Measurements from ENCODE around the gene PCSK7. TPM values are rescaled to one million over a fixed set of nuclear protein-coding genes. Genes with fewer than 3 reads are reported as not detected.
"Not testable (repeated sequence)": the region's sequence is repeated elsewhere in the genome, so short reads cannot be mapped to it uniquely, and the experiment has no call there.

PCSK7 gene
- total RNA-seq (100 to 1,000 TPM; 277 to 296 TPM), polyA plus RNA-seq (10 to 100 TPM; 32.6 to 60.6 (median 47.8) TPM), total RNA-seq (193 to 395 (median 255) reads per million in 6 experiments)

- no peak for ATAC-seq
- DNase-seq = no peak
- POLR2A ChIA-PET = interaction anchor here (0.6 to 7.5 kb wide), 8 partner anchors 11 to 1205 kb away, joined by 3 to 70 read pairs (median 6); partner anchors contain the start of genes BUD13, CEP164, KMT2A and PAFAH1B2
- Mint-ChIP-seq H3K4me1 (peaks cover 29 to 68% (median 52%) of the 10 kb centered on the region in 4 donors), H3K4me3 (peak within 1 kb of the TSS; percentile 95 to 100 (median 98)), H3K27me3 (no peaks in the 10 kb centered on the region), H3K27ac (peak within 1 kb of the TSS; percentile 93 to 100 (median 99)), H3K9me3 (no peaks in the 10 kb centered on the region), H3K36me3 (peaks cover 0 to 43% (median 16%) of the 10 kb centered on the region in 3 donors)
Observed at GRCh38 chr11:117231842-117232091, at the start of gene PCSK7. TSS of gene PCSK7 (minus strand) at chr11:117232073. CDS start at chr11:117229844, 2,229 bp downstream.

GRCh38 chr11:117281159-117281558 lies 49.3 kb upstream of the PCSK7 start:
- H3K27ac Mint-ChIP-seq = peak overlapping the region in 2 of 10 donors; percentile 15 to 19

GRCh38 chr11:117279711-117280376 lies 48.0 kb upstream of the PCSK7 start:
- peak overlapping the region in 2 of 10 donors; percentile 46 to 70 for H3K4me3 Mint-ChIP-seq
- ATAC-seq (no peak), DNase-seq (no peak)
- no peaks in the 10 kb centered on the region for H3K9me3 Mint-ChIP-seq
- peaks cover 14 to 67% (median 21%) of the 10 kb centered on the region in 3 donors for H3K36me3 Mint-ChIP-seq
- H3K27ac Mint-ChIP-seq = peak overlapping the region in 6 of 10 donors; percentile 19 to 96 (median 51)
- H3K4me1 Mint-ChIP-seq = peaks cover 0 to 17% (median 3%) of the 10 kb centered on the region in 4 donors
- H3K27me3 Mint-ChIP-seq = no peaks in the 10 kb centered on the region
- POLR2A ChIA-PET = no interaction called here

More at GRCh38 chr11:117281159-117281558, 49.3 kb upstream of the PCSK7 start:
- POLR2A ChIA-PET = no interaction called here
- DNase-seq (no peak), ATAC-seq (no peak)
- Mint-ChIP-seq H3K4me1 (peaks cover 0 to 7% (median 3%) of the 10 kb centered on the region in 4 donors), H3K4me3 (peak overlapping the region in 1 of 10 donors; percentile 18), H3K9me3 (no peaks in the 10 kb centered on the region), H3K27me3 (no peaks in the 10 kb centered on the region), H3K36me3 (peaks cover 14 to 68% (median 25%) of the 10 kb centered on the region in 3 donors)

GRCh38 chr11:117278347-117278746 lies 46.5 kb upstream of the PCSK7 start:
- H3K4me3 Mint-ChIP-seq = no peak overlapping the region
- H3K4me1 Mint-ChIP-seq = peaks cover 0 to 20% (median 3%) of the 10 kb centered on the region in 4 donors
- POLR2A ChIA-PET = no interaction called here
- no peaks in the 10 kb centered on the region for H3K27me3 Mint-ChIP-seq
- peaks cover 0 to 3% (median 0%) of the 10 kb centered on the region in 9 donors for H3K9me3 Mint-ChIP-seq
- no peak for ATAC-seq
- peak overlapping the region in 1 of 10 donors; percentile 43 for H3K27ac Mint-ChIP-seq
- DNase-seq = no peak
- peaks cover 14 to 62% (median 25%) of the 10 kb centered on the region in 3 donors for H3K36me3 Mint-ChIP-seq

GRCh38 chr11:117273550-117274289 lies 41.8 kb upstream of the PCSK7 start:
- H3K4me1 Mint-ChIP-seq = peaks cover 0 to 14% (median 2%) of the 10 kb centered on the region in 4 donors
- no peaks in the 10 kb centered on the region for H3K27me3 Mint-ChIP-seq
- H3K4me3 Mint-ChIP-seq = no peak overlapping the region
- peaks cover 0 to 43% (median 32%) of the 10 kb centered on the region in 3 donors for H3K36me3 Mint-ChIP-seq
- ATAC-seq (no peak), DNase-seq (no peak)
- H3K9me3 Mint-ChIP-seq = peaks cover 0 to 5% (median 0%) of the 10 kb centered on the region in 9 donors
- H3K27ac Mint-ChIP-seq = peak overlapping the region in 1 of 10 donors; percentile 17
- POLR2A ChIA-PET = no interaction called here

- H3K27me3 Mint-ChIP-seq, ATAC-seq, POLR2A ChIA-PET, H3K4me3 Mint-ChIP-seq, DNase-seq, H3K27ac Mint-ChIP-seq, H3K9me3 Mint-ChIP-seq: not testable (repeated sequence)
- Mint-ChIP-seq H3K36me3 (peaks cover 0 to 56% (median 34%) of the 10 kb centered on the region in 3 donors), H3K4me1 (peaks cover 0 to 14% (median under 1%) of the 10 kb centered on the region in 4 donors)
Observed at GRCh38 chr11:117272175-117272574, 40.3 kb upstream of the PCSK7 start.

GRCh38 chr11:117271208-117271607 lies 39.3 kb upstream of the PCSK7 start:
- peaks cover 0 to 14% (median under 1%) of the 10 kb centered on the region in 4 donors for H3K4me1 Mint-ChIP-seq
- ATAC-seq (no peak), DNase-seq (no peak)
- POLR2A ChIA-PET = no interaction called here
- H3K27me3 Mint-ChIP-seq = no peaks in the 10 kb centered on the region
- H3K36me3 Mint-ChIP-seq = peaks cover 0 to 66% (median 34%) of the 10 kb centered on the region in 3 donors
- peak overlapping the region in 1 of 10 donors; percentile 59 for H3K27ac Mint-ChIP-seq
- H3K4me3 Mint-ChIP-seq = no peak overlapping the region
- H3K9me3 Mint-ChIP-seq = peaks cover 0 to 5% (median 0%) of the 10 kb centered on the region in 9 donors

- Mint-ChIP-seq H3K4me1 (peaks cover 0 to 5% (median under 1%) of the 10 kb centered on the region in 4 donors), H3K36me3 (peaks cover 0 to 59% (median 35%) of the 10 kb centered on the region in 3 donors), H3K27ac (no peak overlapping the region), H3K27me3 (no peaks in the 10 kb centered on the region), H3K4me3 (no peak overlapping the region), H3K9me3 (peaks cover 0 to 5% (median 0%) of the 10 kb centered on the region in 9 donors)
- POLR2A ChIA-PET = no interaction called here
- ATAC-seq (no peak), DNase-seq (no peak)
Observed at GRCh38 chr11:117269856-117270255, 38.0 kb upstream of the PCSK7 start.

GRCh38 chr11:117265745-117266144 lies 33.9 kb upstream of the PCSK7 start:
- Mint-ChIP-seq H3K4me3 (no peak overlapping the region), H3K27ac (no peak overlapping the region), H3K36me3 (peaks cover 0 to 60% (median 20%) of the 10 kb centered on the region in 3 donors), H3K4me1 (peaks cover 0 to 2% (median 0%) of the 10 kb centered on the region in 4 donors), H3K27me3 (no peaks in the 10 kb centered on the region), H3K9me3 (no peaks in the 10 kb centered on the region)
- POLR2A ChIA-PET = no interaction called here
- ATAC-seq = no peak
- DNase-seq = no peak

- POLR2A ChIA-PET, H3K4me3 Mint-ChIP-seq, ATAC-seq, H3K4me1 Mint-ChIP-seq, DNase-seq, H3K9me3 Mint-ChIP-seq, H3K27me3 Mint-ChIP-seq: not testable (repeated sequence)
- Mint-ChIP-seq H3K36me3 (peaks cover 0 to 67% (median 23%) of the 10 kb centered on the region in 3 donors), H3K27ac (peak overlapping the region in 1 of 10 donors; percentile 69)
Observed at GRCh38 chr11:117264624-117265323, 32.9 kb upstream of the PCSK7 start.

GRCh38 chr11:117259417-117259816 lies 27.5 kb upstream of the PCSK7 start:
- H3K36me3 Mint-ChIP-seq = peaks cover 0 to 60% (median 15%) of the 10 kb centered on the region in 3 donors
- H3K27ac Mint-ChIP-seq = no peak overlapping the region

GRCh38 chr11:117258576-117258975 lies 26.7 kb upstream of the PCSK7 start:
- no peak overlapping the region for H3K4me3 Mint-ChIP-seq
- no peak for DNase-seq
- POLR2A ChIA-PET = no interaction called here
- peaks cover 0 to 2% (median under 1%) of the 10 kb centered on the region in 4 donors for H3K4me1 Mint-ChIP-seq
- peaks cover 0 to 64% (median 15%) of the 10 kb centered on the region in 3 donors for H3K36me3 Mint-ChIP-seq
- no peaks in the 10 kb centered on the region for H3K9me3 Mint-ChIP-seq
- no peak for ATAC-seq
- no peaks in the 10 kb centered on the region for H3K27me3 Mint-ChIP-seq
- no peak overlapping the region for H3K27ac Mint-ChIP-seq

More at GRCh38 chr11:117259417-117259816, 27.5 kb upstream of the PCSK7 start:
- H3K4me1 Mint-ChIP-seq = peaks cover 0 to 2% (median under 1%) of the 10 kb centered on the region in 4 donors
- ATAC-seq = no peak
- no peaks in the 10 kb centered on the region for H3K9me3 Mint-ChIP-seq
- no peak for DNase-seq
- no peak overlapping the region for H3K4me3 Mint-ChIP-seq
- H3K27me3 Mint-ChIP-seq = no peaks in the 10 kb centered on the region
- POLR2A ChIA-PET = no interaction called here
